HTR-8/SVneo (cell line): ENCODE measurements around the gene TNKS1BP1.
"Not testable (repeated sequence)": the region's sequence is repeated elsewhere in the genome, so short reads cannot be mapped to it uniquely, and the experiment has no call there.

Experiments
- DNase-seq: peaks from one replicate; pipeline ENCODE4 v3.0.0; 2011; ENCODE audit warnings: low spot score, mixed read lengths; ENCODE audit not compliant: insufficient read length
- FAIRE-seq: peaks from 2 replicates; lab custom pipeline; 2011; peaks lifted over from hg19 to GRCh38; lab: Jason Lieb, UNC

The TNKS1BP1 gene

DNA sequence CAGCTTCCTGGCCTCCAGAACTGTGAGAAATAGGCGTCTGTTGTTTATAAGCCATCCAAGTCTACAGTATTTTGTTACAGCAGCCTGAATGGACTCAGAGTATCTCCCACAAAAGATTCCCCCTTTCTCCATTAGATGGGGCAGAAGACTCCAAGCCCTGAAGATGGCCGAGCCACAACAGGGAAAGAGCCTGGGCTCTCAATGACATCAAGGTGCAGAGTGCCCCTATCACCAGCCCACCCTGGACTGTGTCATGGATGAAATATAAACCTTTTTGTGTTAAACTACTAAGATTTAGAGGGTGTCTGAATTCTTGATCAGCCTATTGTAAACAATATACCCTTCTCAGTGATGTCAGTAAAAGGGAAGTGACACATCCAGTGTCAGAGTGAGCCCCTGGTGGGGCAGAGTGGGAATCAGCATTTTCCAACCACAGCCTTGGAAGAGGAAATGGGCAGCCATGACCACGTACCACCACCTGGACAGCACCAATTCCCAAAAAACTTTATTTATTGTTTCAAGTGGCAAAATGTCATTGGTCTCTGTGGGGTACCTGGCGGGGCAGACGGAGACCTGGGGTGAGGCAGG, 25.5 kb downstream of the TNKS1BP1 start:
- DNase-seq: no peak
- FAIRE-seq: no peak

DNA sequence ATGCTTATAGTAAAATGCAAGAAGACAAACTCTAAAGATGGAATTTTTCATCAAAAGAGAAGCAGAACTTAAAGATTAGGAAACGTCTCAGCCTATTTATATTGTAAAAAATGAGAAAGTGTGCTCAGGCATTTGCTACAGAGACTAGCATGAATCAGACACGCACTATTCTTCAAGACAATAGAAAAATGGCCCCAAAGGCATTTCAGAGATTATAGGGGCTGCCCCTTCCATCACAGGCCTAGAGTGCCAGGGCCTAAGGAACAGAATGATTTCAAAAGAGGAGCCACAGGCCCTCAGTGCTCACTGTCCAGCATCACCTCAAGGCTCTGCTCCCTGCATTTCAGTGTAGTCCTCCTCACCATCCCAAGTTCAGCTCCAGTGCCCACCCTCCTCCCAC, 27.5 kb downstream of the TNKS1BP1 start:
- FAIRE-seq: no peak

DNA sequence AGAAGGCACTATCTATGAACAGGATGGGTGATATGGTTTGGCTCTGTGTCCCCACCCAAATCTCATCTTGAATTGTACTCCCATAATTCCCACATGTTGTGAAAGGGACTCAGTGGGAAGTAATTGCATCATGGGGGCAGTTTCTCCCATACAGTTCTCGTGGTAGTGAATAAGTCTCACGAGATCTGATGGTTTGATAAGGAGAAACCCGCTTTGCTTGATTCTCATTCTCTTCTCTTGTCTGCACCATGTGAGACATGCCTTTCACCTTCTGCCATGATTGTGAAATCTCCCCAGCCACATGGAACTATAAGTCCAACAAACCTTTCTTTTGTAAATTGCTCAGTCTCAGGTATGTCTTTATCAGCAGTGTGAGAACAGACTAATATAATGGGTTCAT, 28.5 kb downstream of the TNKS1BP1 start:
- DNase-seq, FAIRE-seq: not testable (repeated sequence)

More for the DNA sequence above, 27.5 kb downstream of the TNKS1BP1 start:
- DNase-seq: no peak

DNA sequence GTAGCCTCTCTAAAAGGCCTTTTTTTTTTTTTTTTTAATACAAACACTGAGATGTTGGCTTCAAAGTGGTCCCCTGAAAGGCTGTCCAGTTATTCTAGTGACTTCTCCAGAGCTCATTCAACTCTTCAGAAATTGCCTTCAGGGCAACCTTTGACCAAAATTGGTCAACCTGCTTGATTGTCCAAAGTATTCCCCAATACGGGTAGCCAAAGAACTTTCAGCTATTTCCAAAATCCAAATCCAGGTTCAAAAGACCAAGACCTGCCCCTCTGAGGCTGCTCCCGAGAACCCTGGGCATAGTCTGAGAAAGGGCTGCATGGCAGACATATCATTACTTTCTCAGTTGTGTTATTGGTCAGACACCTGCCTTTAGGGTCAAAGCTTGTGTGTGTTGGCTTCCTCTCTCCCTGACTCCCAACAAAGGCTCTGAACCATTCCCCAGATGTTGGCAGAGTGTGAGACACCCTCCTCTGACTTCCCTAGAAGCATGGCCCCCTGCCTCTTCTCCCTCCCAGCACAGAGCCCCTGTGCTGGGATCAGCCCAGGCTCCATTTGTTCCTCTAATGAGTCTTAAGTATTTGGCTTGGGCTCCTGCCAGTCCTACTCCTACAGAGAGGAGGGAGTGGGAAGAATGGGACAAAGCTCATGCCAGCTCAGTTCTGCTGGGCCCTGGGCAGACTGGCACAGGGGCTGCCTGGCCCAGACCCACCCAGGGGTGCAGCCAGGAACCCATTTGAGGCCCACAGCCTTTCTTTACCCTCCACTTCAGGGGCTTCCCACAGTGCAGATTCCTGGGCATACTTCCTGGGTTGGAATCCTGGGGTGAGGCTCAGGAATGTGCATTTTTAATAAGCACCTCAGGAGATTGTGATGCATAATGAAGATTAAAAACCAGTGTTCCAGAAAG, 30.3 kb downstream of the TNKS1BP1 start:
- DNase-seq: no peak
- no peak for FAIRE-seq

DNA sequence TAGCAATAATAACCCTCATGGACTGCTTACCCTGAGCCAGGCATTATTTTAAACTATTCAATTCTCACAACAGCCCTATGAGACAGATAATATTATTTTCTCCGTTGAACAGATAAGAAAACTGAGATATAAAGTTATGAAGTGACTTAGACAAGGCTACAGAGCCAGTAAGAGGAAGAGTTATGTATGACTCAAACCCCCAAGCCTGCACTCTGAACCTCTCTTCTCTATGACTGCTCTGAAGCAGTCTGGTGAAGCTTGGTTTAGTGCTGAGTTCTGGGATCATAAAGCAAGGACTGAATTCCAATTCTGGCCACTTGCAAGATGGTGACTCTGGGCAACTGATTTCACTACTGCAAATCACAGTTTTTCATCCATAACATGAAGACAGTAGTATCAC, 34.5 kb downstream of the TNKS1BP1 start:
- no peak for DNase-seq
- no peak for FAIRE-seq

DNA sequence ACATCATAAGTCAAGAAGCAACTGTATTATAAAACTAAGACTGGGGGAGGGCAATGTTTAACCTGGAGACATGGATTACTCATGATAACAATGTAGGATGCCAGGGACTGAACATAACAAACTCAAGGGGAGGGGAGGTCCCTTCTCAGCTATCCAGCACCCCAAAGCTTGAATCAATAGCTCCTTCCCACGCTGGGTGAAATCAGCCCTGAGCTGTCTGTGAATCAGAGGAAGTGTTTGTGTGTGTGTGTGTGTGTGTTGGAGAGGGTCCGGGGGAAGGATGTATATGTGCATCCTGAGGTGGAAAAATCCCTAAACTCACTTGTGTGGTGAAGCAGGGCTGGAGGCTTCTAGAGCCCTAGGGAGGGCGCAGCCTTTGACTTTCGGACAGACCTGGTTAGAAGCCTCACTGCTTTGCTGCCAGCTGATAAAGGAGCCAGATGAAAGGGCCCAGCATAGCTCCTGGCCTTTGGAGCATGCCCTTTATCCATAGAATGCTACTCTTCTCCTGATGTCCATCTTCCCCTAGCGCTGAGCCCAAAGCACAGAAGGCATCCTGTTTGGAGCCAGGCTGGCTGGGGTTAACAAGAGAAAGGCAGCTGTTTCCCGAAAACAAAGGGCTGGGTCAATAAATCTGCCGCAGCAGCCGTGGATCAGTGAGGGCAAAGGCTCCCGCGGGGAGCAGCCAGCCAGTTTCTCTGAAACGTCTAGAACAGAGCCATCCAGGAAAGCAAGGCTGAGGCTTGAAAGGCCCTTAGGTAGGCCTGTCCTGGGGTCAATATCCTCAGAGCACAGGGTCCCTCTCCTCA, 35.8 kb downstream of the TNKS1BP1 start:
- DNase-seq: no peak
- no peak for FAIRE-seq

DNA sequence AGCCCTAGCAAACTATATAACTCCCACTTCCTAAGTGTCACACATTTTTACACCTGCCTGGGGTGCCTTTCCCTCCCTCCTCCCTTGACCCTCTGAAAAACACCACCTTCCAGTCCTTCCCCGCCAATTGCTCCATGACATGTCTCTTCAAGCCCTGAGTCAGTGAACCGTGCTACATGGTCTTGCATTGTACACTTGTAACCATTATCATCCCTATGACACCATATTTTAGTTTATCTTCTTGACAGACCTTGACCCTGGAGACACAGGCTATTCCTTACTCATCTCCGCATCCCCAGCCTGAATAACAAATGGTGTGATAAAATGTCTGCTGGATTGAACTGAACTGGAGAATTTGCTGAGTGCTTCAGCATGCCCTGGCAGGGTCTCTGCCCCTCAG, 36.9 kb downstream of the TNKS1BP1 start:
- no peak for DNase-seq
- FAIRE-seq: no peak

DNA sequence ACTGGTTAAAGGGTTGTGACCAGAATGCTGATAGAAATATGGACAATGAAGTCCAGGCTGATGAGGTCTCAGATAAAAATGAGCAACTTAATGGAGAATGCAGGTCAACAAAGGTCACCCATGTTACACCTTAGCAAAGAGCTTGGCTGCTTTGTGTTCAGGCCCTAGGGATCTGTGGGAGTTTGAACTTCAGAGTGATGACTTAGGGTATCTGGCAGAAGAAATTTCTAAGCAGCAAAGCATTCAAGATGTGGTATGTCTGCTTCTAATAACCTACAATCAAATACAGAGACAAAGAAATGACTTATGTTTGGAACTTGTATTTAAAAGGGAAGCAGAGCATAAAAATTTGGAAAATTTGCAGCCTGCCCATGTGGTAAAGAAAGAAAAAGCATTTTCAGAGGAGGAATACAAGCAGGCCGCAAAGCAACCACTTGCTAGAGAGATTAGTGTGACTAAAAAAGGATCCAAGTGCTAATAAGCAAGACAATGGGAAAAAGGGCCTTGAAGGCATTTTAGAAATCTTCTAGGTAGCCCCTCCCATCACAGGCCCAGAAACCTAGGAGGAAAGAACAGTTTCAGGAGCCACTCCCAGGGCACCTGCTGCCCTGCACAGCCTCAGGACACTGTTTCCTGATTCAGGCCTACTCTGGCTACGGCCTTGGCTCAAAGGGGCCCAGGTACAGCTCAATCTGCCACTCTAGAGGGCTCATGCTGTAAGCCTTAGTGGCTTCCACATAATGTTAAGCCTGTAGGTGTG, 41.3 kb downstream of the TNKS1BP1 start:
- DNase-seq (no peak), FAIRE-seq (no peak)

DNA sequence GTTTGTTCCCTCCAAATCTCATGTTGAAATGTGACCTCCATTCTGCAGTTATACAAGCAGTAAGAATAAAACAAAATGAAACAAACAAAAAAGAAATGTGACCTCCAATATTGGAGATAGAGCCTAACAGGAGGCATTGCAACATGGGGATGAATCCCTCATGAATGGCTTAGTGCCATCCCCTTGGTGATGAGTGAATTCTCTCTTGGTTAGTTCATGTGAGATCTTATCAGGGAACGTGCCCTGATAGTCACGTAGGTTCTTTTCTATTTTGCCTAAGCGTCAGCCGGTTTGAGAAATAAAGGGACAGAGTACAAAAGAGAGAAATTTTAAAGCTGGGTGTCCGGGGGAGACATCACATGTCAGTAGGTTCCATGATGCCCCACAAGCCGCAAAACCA, 43.2 kb downstream of the TNKS1BP1 start:
- FAIRE-seq, DNase-seq: not testable (repeated sequence)

DNA sequence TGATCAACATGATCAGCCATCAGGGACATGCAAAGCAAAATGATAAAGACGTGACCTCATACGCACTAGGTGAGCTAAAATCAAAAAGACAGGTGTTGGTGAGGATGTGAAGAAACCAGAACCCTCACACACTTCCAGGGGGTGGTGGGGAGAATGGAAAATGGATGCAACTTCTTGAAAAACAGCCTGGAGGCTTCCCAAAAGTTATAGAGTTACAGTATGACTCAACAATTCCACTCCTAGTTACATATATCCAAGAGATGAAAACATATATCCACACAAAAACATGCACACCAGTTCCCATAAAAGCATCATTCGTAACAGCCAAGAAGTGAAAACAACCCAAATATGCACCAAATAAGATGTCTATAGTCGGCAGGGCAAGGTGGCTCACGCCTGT, 45.6 kb downstream of the TNKS1BP1 start:
- DNase-seq (no peak), FAIRE-seq (no peak)

DNA sequence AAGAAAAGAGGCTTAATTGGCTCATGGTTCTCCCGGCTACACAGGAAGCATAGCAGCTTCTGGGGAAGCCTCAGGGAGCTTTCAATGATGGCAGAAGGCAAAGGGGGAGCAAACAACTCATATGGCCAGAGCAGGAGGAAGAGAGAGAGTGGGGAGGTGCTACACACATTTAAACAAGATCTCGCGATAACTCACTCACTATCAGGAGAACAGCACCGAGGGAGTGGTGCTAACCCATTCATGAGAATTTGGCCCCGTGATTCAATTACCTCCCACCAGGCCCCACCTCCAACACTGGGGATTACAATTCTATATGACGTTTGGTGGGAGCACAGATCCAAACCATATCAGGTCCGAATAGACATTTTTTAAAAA, 46.0 kb downstream of the TNKS1BP1 start:
- no peak for FAIRE-seq

DNA sequence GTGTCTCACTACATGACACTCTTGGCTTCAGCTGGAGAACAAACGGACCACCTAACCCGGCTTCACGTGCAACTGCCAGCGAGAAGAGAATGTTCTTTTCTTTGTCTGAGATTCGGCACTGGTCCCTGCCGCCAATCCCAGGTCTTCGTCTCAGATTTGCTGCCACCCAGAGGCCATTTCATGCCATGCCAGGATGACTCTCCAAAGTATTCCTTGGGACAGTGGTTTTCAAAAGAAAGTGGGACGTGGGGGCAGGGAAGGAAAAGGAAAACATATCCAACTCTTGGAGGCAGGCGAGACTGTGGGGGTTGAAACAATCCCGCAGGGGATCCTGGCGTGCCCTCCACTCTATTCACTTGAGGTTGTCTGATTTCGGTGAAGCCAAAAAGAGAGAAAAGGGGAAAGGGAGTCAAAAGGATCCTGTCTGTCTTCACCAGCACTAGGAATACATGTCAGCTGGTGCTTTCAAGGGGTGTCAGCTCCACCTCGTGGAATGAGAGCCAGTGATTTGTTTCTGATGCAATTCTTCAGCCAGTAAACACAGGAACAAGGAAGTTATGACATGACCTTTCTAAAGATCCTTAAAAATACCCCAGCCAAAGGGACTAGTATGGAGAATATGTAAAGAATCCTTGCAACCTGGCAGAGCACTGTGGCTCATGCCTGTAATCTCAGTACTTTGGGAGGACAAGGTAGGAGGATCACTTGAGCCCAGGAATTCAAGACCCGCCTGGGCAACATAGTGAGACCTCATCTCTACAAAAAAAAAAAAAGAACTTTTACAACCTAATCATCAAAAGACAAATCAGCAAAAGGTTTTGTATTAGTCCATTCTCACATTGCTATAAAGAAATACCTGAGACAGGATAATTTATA, 46.7 kb downstream of the TNKS1BP1 start:
- FAIRE-seq (peak; percentile 20), DNase-seq (peak; percentile 71)

More for the DNA sequence above, 46.0 kb downstream of the TNKS1BP1 start:
- no peak for DNase-seq

DNA sequence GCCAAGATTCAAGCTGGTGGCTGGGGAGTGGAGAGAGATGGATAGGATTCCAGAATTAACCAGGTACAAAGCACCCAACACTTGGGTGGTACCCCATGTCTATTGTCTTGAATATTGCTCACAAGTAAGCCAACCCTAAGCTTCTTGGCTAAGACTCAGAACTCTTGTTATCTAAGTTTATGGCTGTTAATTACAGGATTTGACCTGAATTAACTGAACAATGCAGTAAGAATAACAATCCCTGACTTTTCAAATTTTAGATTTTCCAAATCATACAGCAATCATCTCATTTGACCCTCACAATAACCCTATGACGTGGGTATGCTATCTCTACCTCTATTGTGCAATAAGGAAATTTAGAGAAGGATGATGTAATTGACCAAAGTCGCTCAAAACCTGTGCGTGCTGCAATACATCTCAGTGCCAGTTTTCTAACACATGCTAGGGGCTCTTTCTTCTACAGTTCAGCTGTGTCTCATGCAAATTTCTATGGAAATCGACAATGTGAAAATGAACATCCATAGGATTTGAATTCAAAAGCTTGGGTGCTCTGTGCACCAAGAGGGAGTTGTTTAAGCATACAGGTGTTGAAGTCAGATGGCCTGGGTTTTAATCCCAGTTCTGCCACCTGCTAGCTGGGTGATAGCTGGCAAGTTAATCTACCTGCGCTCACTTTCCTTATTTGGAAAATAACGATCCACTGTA, 47.6 kb downstream of the TNKS1BP1 start:
- DNase-seq: no peak
- no peak for FAIRE-seq

DNA sequence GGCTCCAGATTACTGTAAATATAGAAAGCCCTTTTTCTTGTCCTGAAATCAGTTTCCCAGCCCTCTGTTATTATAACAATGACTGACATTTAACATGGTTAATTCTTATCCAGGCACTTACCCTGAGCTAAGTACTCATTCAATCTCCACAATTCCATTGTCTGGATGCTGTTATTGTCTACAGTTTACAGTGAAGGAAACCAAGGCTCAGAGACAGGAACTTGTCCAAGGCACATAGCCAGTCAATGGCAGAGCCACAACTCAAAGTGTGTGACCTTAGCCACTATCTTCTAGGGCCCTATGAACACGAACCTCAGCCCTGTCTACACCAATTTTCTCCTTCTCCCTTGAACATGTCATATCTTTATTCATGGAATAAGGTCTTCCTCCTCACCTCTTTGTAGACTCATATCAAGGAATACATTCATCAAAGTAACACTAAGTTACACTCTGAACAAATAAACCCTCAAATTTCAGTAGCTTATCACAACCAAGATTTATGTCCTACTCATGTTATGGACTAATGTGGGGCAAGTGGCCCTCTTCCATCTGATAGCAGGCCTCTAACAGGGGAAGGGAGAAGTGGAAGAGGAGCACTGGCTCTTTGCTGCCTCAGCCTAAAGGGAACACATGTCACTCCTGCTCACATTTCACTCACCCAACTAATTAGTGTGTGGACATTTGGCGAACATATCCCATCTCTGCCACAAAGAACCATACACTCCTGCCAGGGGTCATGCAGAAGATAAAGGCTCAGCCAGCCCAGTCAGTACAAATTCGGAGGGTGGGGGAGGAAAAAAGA, 48.4 kb downstream of the TNKS1BP1 start:
- FAIRE-seq (no peak), DNase-seq (no peak)

DNA sequence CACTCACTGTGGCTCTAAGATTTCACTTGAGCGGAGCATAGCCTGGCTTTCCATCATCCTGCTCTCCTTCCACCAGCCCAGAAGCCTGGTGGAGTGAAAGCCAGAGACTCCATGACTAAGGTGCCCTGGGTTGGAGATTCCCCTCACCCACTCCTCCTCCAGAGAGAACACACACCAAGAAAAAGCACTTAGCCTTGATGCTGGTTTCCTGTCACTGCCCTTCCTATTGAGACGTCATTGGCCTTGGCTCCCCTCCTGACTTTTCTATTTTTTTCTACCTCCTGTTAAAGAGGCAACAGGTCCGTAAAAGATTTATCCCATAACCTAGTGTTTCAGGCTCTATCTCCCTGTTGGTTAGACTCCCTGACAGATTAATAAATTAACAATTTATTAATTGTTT, 49.2 kb downstream of the TNKS1BP1 start:
- FAIRE-seq (no peak), DNase-seq (no peak)

DNA sequence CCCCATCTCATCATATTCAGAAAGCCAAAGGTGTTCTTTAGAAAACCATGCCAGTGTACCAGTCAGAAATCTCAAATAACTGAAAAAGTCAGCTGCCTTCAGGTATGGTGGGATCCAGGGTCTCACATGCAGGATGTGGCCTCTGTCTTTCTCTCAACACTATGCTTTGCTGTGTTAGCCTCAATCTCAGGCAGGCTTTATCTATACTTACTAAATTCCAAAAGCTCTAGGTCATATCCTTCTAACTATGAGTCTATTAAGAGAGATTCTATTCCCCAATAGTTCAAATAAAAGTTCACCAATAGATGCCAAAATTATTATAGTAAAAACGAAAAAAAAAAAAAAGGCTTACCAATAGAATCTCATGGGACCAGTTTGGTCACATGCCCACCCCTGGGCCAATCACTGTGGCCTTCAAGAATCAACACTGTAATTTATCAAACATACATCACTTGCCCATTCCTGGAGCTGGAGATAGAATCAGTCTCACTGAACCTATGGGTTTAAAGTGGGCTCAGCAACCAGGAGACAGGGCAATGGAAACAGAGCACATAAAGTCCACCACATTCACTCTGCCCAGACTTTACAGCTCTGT, 49.8 kb downstream of the TNKS1BP1 start:
- DNase-seq: no peak
- no peak for FAIRE-seq

DNA sequence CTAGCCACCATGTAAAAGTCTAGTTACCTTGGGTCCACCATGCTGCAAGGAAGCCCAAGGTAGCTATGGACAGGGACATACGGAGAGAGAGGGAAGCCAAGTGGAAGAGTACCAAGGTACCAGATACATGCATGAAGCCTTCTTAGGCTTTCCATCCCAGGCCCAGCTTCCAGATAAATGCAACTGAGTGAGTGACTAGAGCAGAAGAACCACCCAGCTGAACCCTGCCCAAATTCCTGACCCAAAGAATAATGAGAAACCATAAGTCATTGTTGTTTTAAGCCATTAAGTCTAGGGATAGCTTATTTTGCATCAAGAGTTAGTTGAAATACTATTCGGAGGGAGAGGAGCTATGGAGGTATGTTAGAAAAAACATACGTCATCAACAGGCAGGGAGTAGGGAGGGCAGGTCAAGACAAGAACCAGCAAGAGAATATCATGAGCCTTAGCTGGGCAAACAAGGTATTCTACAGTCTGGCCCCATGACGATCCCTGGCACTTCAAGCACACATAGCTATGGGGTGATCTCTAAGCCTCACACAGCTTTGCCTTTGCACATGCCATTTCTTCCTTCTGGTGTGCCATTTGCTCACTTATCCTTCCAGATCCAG, 51.2 kb downstream of the TNKS1BP1 start:
- DNase-seq: no peak
- FAIRE-seq: no peak
